ENCODE results near the gene XPO5.

GRCh38 chr6:43472515-43472914, 103.3 kb downstream of the XPO5 start:
- TF ChIP-seq CTCF (IDR thresholded peaks at IDR 0.05) = no peak
- TF ChIP-seq POLR2A (IDR thresholded peaks at IDR 0.05) = no peak
